Measurements from ENCODE around the gene IFT74.

GRCh38 chr9:27094640-27095298 is 138.6 kb downstream of the IFT74 start:
- TF ChIP-seq POLR2A (IDR thresholded peaks at IDR 0.05) (no peak), POLR2AphosphoS5 (IDR thresholded peaks at IDR 0.05; ENCODE audit: insufficient read depth in 1 of 2, low read depth in 1 of 2) (no peak)
- TF ChIP-seq, protein P1, sequence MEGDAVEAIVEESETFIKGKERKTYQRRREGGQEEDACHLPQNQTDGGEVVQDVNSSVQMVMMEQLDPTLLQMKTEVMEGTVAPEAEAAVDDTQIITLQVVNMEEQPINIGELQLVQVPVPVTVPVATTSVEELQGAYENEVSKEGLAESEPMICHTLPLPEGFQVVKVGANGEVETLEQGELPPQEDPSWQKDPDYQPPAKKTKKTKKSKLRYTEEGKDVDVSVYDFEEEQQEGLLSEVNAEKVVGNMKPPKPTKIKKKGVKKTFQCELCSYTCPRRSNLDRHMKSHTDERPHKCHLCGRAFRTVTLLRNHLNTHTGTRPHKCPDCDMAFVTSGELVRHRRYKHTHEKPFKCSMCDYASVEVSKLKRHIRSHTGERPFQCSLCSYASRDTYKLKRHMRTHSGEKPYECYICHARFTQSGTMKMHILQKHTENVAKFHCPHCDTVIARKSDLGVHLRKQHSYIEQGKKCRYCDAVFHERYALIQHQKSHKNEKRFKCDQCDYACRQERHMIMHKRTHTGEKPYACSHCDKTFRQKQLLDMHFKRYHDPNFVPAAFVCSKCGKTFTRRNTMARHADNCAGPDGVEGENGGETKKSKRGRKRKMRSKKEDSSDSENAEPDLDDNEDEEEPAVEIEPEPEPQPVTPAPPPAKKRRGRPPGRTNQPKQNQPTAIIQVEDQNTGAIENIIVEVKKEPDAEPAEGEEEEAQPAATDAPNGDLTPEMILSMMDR (IDR thresholded peaks at IDR 0.05), result no peak

Data from vagina (tissue), 2 donors.